Neural cell (in vitro differentiated cells): Measurements from ENCODE around the gene GFRA1.

ENCODE experiments used
- EP300 ChIP-seq: fragments of 450-650 bp; conservative IDR thresholded peaks from 2 replicates; pipeline ENCODE4 v1.6.1; 2014; ENCODE audit warnings: antibody characterized with exemption, mild to moderate bottlenecking, moderate library complexity; ENCODE audit not compliant: poor library complexity, severe bottlenecking
- EZH2 ChIP-seq: fragments of 200-600, 300-800 bp; shearing (Covaris generic), sonication (generic); IDR thresholded peaks from 2 replicates; pipeline ENCODE4 v1.6.1; 2014; ENCODE audit warnings: antibody characterized with exemption, low read length, borderline replicate concordance, mild to moderate bottlenecking; ENCODE audit not compliant: insufficient read depth, poor library complexity, severe bottlenecking
- POLR2AphosphoS5 ChIP-seq: IDR thresholded peaks from 2 replicates; pipeline ENCODE4 v1.6.1; 2012
- TF ChIP-seq, protein P1 (sequence below): fragments of 450-650 bp; IDR thresholded peaks from 2 replicates; pipeline ENCODE4 v1.5.1; 2014; ENCODE audit warnings: antibody characterized with exemption, mild to moderate bottlenecking, moderate library complexity; ENCODE audit not compliant: poor library complexity, severe bottlenecking
- TF ChIP-seq, protein P2 (sequence below): IDR thresholded peaks from 2 replicates; pipeline ENCODE4 v1.6.1; 2012; ENCODE audit warnings: borderline replicate concordance

DNA sequence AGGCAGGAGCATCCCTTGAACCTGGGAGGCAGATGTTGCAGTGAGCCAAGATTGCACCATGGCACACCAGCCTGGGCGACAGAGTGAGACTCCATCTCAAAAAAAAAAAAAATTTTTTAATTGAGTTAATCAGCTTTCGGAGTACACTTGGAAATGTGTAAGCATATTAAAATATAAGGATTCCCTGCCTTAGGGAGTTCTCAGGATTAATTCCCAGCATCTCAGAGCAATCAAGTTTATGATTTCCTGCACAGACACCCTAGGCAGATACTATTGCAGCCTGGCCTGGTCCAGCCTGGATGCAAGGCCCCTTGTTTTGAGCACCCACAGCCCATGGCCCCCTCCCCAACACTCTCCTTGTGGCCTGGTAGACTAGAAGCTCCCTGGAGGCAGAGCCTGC lies 39.8 kb downstream of the GFRA1 start:
- TF ChIP-seq, protein P1, sequence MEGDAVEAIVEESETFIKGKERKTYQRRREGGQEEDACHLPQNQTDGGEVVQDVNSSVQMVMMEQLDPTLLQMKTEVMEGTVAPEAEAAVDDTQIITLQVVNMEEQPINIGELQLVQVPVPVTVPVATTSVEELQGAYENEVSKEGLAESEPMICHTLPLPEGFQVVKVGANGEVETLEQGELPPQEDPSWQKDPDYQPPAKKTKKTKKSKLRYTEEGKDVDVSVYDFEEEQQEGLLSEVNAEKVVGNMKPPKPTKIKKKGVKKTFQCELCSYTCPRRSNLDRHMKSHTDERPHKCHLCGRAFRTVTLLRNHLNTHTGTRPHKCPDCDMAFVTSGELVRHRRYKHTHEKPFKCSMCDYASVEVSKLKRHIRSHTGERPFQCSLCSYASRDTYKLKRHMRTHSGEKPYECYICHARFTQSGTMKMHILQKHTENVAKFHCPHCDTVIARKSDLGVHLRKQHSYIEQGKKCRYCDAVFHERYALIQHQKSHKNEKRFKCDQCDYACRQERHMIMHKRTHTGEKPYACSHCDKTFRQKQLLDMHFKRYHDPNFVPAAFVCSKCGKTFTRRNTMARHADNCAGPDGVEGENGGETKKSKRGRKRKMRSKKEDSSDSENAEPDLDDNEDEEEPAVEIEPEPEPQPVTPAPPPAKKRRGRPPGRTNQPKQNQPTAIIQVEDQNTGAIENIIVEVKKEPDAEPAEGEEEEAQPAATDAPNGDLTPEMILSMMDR: no peak
- TF ChIP-seq EZH2 (no peak), EP300 (no peak), POLR2AphosphoS5 (no peak)
- TF ChIP-seq, protein P2, sequence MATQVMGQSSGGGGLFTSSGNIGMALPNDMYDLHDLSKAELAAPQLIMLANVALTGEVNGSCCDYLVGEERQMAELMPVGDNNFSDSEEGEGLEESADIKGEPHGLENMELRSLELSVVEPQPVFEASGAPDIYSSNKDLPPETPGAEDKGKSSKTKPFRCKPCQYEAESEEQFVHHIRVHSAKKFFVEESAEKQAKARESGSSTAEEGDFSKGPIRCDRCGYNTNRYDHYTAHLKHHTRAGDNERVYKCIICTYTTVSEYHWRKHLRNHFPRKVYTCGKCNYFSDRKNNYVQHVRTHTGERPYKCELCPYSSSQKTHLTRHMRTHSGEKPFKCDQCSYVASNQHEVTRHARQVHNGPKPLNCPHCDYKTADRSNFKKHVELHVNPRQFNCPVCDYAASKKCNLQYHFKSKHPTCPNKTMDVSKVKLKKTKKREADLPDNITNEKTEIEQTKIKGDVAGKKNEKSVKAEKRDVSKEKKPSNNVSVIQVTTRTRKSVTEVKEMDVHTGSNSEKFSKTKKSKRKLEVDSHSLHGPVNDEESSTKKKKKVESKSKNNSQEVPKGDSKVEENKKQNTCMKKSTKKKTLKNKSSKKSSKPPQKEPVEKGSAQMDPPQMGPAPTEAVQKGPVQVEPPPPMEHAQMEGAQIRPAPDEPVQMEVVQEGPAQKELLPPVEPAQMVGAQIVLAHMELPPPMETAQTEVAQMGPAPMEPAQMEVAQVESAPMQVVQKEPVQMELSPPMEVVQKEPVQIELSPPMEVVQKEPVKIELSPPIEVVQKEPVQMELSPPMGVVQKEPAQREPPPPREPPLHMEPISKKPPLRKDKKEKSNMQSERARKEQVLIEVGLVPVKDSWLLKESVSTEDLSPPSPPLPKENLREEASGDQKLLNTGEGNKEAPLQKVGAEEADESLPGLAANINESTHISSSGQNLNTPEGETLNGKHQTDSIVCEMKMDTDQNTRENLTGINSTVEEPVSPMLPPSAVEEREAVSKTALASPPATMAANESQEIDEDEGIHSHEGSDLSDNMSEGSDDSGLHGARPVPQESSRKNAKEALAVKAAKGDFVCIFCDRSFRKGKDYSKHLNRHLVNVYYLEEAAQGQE: no peak
